KOPT-K1 (cell line): ENCODE results near the gene ELP4.
"Not testable (repeated sequence)": the region's sequence is repeated elsewhere in the genome, so short reads cannot be mapped to it uniquely, and the experiment has no call there.

ENCODE experiments used
- H3K27ac ChIP-seq: fragments of 200-600 bp; sonication (generic); 2 replicates; pipeline ENCODE4 v1.5.1; 2016; ENCODE audit warnings: antibody characterized with exemption, mild to moderate bottlenecking, low read depth, low read length; ENCODE audit not compliant: poor library complexity, severe bottlenecking
- H3K36me3 ChIP-seq: fragments of 200-600 bp; sonication (generic); 2 replicates; pipeline ENCODE4 v1.5.1; 2017; ENCODE audit warnings: antibody characterized with exemption, mild to moderate bottlenecking, low read length, moderate library complexity; ENCODE audit not compliant: insufficient read depth
- H3K9me3 ChIP-seq: fragments of 200-600 bp; sonication (generic); 2 replicates; pipeline ENCODE4 v1.5.1; 2017; ENCODE audit warnings: antibody characterized with exemption, low read length, mild to moderate bottlenecking; ENCODE audit not compliant: insufficient read depth, poor library complexity, severe bottlenecking

The ELP4 gene

GRCh38 chr11:31740731-31741368 is 231.3 kb downstream of the ELP4 start:
- not testable (repeated sequence) for H3K27ac ChIP-seq, H3K9me3 ChIP-seq

GRCh38 chr11:31747581-31747980 is 238.0 kb downstream of the ELP4 start:
- H3K36me3 ChIP-seq: no peaks in the 10 kb centered on the region
- no peaks in the 10 kb centered on the region for H3K9me3 ChIP-seq
- no peak overlapping the region for H3K27ac ChIP-seq

More at GRCh38 chr11:31740731-31741368, 231.3 kb downstream of the ELP4 start:
- not testable (repeated sequence) for H3K36me3 ChIP-seq

- H3K9me3 ChIP-seq: no peaks in the 10 kb centered on the region
- H3K36me3 ChIP-seq: no peaks in the 10 kb centered on the region
- H3K27ac ChIP-seq: no peak overlapping the region
Measured at GRCh38 chr11:31757260-31757835, 247.8 kb downstream of the ELP4 start.

- Histone ChIP-seq H3K9me3 (no peaks in the 10 kb centered on the region), H3K27ac (no peak overlapping the region), H3K36me3 (no peaks in the 10 kb centered on the region)
Measured at GRCh38 chr11:31761636-31762035, 252.1 kb downstream of the ELP4 start.

- Histone ChIP-seq H3K9me3 (no peaks in the 10 kb centered on the region), H3K27ac (no peak overlapping the region), H3K36me3 (no peaks in the 10 kb centered on the region)
Measured at GRCh38 chr11:31763296-31763695, 253.7 kb downstream of the ELP4 start.

GRCh38 chr11:31764261-31764660 is 254.7 kb downstream of the ELP4 start:
- no peaks in the 10 kb centered on the region for H3K9me3 ChIP-seq
- no peaks in the 10 kb centered on the region for H3K36me3 ChIP-seq
- H3K27ac ChIP-seq: no peak overlapping the region

GRCh38 chr11:31764766-31765165 is 255.2 kb downstream of the ELP4 start:
- Histone ChIP-seq H3K9me3 (no peaks in the 10 kb centered on the region), H3K27ac (no peak overlapping the region), H3K36me3 (no peaks in the 10 kb centered on the region)

- H3K36me3 ChIP-seq: no peaks in the 10 kb centered on the region
- no peak overlapping the region for H3K27ac ChIP-seq
- H3K9me3 ChIP-seq: no peaks in the 10 kb centered on the region
Measured at GRCh38 chr11:31767066-31767465, 257.5 kb downstream of the ELP4 start.

GRCh38 chr11:31767685-31768084 is 258.1 kb downstream of the ELP4 start:
- H3K36me3 ChIP-seq: no peaks in the 10 kb centered on the region
- H3K9me3 ChIP-seq: no peaks in the 10 kb centered on the region
- no peak overlapping the region for H3K27ac ChIP-seq

GRCh38 chr11:31768749-31769640 is 259.4 kb downstream of the ELP4 start:
- no peak overlapping the region for H3K27ac ChIP-seq
- H3K36me3 ChIP-seq: no peaks in the 10 kb centered on the region
- H3K9me3 ChIP-seq: no peaks in the 10 kb centered on the region

GRCh38 chr11:31770011-31770700 is 260.6 kb downstream of the ELP4 start:
- no peak overlapping the region for H3K27ac ChIP-seq
- no peaks in the 10 kb centered on the region for H3K9me3 ChIP-seq
- no peaks in the 10 kb centered on the region for H3K36me3 ChIP-seq

GRCh38 chr11:31772412-31772811 is 262.8 kb downstream of the ELP4 start:
- no peaks in the 10 kb centered on the region for H3K9me3 ChIP-seq
- no peaks in the 10 kb centered on the region for H3K36me3 ChIP-seq

GRCh38 chr11:31779374-31779791 is 269.8 kb downstream of the ELP4 start:
- H3K36me3 ChIP-seq: no peaks in the 10 kb centered on the region
- no peaks in the 10 kb centered on the region for H3K9me3 ChIP-seq
- no peak overlapping the region for H3K27ac ChIP-seq

More at GRCh38 chr11:31772412-31772811, 262.8 kb downstream of the ELP4 start:
- H3K27ac ChIP-seq: no peak overlapping the region

GRCh38 chr11:31780078-31780477 is 270.5 kb downstream of the ELP4 start:
- no peak overlapping the region for H3K27ac ChIP-seq

GRCh38 chr11:31780480-31780971 is 271.0 kb downstream of the ELP4 start:
- H3K36me3 ChIP-seq: no peaks in the 10 kb centered on the region
- H3K9me3 ChIP-seq: no peaks in the 10 kb centered on the region
- no peak overlapping the region for H3K27ac ChIP-seq

More at GRCh38 chr11:31780078-31780477, 270.5 kb downstream of the ELP4 start:
- Histone ChIP-seq H3K9me3 (no peaks in the 10 kb centered on the region), H3K36me3 (no peaks in the 10 kb centered on the region)
